Epithelial cell of proximal tubule (primary cell): Measurements from ENCODE around the gene FHOD1. TPM values are rescaled to one million over a fixed set of nuclear protein-coding genes. Genes with fewer than 3 reads are reported as not detected.

Source experiments
- DNase-seq: peaks from one replicate; pipeline ENCODE4 v3.0.0-alpha.2; 2011; ENCODE audit warnings: low read depth
- H3K4me3 ChIP-seq: 2 replicates; pipeline ENCODE4 v1.5.1; 2011; ENCODE audit warnings: low read depth, mild to moderate bottlenecking, low read length
- total RNA-seq: library from RNA; depleted of rRNA; stranded (reverse); fragments of >200 nt; gene quantifications from 2 replicates; pipeline ENCODE4 v1.2.3, GENCODE V29; 2015
- TF ChIP-seq, protein P1 (sequence below): conservative IDR thresholded peaks from 2 replicates; pipeline ENCODE4 v1.5.1; 2012; ENCODE audit warnings: low read depth, mild to moderate bottlenecking, low read length

The FHOD1 gene
- total RNA-seq, 1 donor from 2014 or later: 20.1 TPM

DNA sequence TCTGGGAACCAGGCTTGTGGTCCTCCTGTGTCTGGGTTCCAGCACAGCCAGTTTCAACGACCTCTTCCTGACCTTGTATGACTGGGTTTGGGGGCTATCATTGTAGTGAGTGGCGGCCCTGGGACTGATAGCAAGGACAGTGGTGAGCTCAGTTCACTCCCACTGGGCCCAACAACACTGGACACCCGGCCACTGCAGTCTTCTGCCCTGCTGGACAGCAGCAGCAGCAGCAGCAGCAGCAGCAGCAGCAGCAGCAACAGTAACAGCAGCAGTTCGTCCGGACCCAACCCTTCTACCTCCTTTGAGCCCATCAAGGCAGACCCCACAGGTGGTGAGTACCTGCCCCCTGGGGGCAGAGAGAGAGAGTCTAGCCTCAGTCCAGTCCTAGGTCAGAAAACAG is 51.6 kb downstream of the FHOD1 start:
- no peak for DNase-seq
- TF ChIP-seq, protein P1, sequence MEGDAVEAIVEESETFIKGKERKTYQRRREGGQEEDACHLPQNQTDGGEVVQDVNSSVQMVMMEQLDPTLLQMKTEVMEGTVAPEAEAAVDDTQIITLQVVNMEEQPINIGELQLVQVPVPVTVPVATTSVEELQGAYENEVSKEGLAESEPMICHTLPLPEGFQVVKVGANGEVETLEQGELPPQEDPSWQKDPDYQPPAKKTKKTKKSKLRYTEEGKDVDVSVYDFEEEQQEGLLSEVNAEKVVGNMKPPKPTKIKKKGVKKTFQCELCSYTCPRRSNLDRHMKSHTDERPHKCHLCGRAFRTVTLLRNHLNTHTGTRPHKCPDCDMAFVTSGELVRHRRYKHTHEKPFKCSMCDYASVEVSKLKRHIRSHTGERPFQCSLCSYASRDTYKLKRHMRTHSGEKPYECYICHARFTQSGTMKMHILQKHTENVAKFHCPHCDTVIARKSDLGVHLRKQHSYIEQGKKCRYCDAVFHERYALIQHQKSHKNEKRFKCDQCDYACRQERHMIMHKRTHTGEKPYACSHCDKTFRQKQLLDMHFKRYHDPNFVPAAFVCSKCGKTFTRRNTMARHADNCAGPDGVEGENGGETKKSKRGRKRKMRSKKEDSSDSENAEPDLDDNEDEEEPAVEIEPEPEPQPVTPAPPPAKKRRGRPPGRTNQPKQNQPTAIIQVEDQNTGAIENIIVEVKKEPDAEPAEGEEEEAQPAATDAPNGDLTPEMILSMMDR: no peak

DNA sequence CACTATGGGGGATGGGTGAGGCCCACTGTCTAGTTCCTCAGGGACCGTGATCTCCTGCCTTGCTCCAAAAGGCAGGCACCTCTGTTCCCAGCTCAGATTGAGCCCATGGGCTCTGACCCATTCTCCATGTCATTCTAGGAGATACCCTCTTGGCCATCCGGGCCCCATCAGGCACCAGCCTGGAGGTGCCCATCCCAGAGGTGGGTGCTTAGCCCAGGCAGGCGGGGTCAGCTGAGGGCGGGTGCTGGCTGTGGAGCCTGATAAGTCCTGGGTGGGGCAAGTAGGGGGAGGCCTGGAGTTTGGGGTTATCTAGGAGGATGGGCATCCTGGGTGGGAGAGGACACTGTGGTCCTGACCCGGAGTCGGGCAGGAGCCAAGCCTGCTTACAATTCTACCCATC is 53.0 kb downstream of the FHOD1 start:
- TF ChIP-seq, protein P1: no peak
- DNase-seq: no peak
- no peak overlapping the region for H3K4me3 ChIP-seq

More for the DNA sequence above, 51.6 kb downstream of the FHOD1 start:
- no peak overlapping the region for H3K4me3 ChIP-seq

DNA sequence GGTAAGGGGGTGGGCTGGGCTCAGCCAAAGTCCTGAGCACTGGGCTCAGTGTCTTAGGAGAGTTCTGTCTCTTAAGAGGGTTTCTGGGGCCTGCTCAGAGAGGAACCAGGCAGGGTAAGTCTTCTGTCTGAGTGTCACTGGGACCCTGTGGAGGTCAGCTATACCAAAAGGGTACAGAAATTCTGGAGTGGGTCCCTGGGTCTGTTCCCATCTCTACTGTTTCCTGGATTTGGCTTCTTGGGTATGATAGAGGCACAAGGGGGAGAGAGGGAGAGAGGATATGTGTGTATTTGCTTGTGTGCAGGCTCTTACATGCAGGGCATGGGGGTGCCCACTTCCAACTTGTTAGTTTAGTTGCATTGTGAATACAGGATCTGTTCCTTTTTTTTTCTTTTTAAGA is 53.7 kb downstream of the FHOD1 start:
- DNase-seq: no peak
- TF ChIP-seq, protein P1: no peak
- H3K4me3 ChIP-seq: peak overlapping the region; percentile 69

DNA sequence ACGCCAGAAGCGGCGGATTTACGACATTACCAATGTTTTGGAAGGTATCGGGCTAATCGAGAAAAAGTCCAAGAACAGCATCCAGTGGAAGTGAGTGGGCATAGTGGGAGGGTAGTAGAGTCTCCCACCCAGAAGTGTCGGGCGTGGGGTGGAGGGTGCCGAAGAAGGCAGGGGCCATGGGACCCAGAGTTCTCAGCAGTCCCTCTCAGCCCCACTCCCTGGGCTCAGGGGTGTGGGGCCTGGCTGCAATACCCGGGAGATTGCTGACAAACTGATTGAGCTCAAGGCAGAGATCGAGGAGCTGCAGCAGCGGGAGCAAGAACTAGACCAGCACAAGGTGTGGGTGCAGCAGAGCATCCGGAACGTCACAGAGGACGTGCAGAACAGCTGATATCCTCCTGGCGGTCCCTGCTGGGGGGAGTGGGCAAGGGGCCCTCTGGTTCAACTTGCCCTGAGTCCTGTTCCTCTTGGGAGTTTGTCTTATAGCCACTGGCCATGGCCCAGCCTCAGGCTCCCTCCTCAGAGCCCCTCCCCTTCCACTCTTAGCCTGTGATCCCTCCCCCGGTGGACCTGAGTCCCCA is 54.4 kb downstream of the FHOD1 start:
- DNase-seq: no peak
- TF ChIP-seq, protein P1: no peak

DNA sequence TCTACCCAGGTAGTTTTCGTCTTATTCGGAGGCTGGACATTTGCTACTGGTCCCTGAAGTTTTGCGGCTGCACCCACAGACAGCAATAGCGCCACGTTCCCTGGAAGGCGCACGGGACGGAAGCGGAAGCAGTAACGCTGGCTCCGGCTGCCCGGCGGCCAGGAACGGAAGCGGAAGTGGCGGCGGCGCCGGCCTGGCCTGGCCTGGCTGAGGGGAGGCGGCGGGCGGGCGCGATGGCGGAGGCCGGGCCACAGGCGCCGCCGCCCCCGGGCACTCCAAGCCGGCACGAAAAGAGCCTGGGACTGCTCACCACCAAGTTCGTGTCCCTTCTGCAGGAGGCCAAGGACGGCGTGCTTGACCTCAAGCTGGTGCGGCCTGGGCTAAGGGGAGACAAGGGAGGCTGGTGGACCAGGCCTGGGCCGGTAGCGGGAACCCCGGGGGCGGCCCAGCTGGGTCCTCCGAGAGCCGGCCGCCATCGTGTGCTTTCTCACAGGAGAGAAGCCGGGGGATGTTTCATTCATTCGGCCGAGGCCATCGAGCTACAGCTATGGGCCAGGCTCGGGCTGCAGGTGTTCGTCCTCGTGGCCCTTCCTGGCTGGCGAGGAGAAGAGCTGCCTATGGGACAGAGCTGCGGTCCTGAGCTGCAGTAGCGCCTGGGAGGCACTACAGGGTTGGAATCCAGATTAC is 55.1 kb downstream of the FHOD1 start, which contains the start of gene E2F4:
TSS of gene E2F4 (plus strand) at position 161 of the 687 bp plus-strand sequence. CDS start at position 234, 73 bp downstream.
- peak within 1 kb of the TSS; percentile 69 for H3K4me3 ChIP-seq
- TF ChIP-seq, protein P1: no peak
- no peak for DNase-seq

More for the DNA sequence above, 54.4 kb downstream of the FHOD1 start:
- peak overlapping the region; percentile 69 for H3K4me3 ChIP-seq

DNA sequence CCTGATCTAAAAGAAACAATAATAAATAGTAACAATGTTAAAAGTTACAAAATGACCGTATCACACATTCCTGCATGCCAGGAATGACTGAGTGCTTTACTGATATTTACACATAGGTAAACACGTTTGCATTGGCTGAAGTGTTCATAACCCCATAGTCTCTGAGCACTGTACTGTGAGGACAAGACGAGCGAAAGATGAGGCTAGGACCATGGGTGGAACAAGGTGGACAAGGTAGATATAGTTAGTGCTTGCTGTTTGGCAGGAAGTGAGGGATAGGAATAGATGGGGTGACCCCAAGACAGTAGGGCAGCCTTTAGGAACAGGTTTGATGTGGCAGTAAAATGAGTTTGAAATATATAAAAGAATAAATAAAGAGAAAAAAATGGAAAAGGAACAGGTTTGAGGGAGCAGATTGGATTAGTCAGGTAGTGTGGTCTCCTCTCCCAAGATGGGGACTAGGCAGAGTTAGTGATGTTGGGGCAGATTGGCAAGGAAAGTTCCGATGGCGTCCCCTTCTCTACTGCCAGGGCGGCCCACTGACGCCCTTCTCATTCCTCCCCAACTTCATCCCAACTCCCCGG is 55.8 kb downstream of the FHOD1 start:
- TF ChIP-seq, protein P1: no peak
- no peak for DNase-seq
- H3K4me3 ChIP-seq: peak overlapping the region; percentile 38
